HG03460 (cell line): ENCODE data around the gene PIK3R1.
"Not testable (repeated sequence)": the region's sequence is repeated elsewhere in the genome, so short reads cannot be mapped to it uniquely, and the experiment has no call there.

ENCODE experiments used
- ATAC-seq: cut with Tn5 transposase; IDR thresholded peaks from one replicate; pipeline ENCODE4 v1.9.1; 2021; ENCODE audit not compliant: unreplicated experiment

Gene PIK3R1

DNA sequence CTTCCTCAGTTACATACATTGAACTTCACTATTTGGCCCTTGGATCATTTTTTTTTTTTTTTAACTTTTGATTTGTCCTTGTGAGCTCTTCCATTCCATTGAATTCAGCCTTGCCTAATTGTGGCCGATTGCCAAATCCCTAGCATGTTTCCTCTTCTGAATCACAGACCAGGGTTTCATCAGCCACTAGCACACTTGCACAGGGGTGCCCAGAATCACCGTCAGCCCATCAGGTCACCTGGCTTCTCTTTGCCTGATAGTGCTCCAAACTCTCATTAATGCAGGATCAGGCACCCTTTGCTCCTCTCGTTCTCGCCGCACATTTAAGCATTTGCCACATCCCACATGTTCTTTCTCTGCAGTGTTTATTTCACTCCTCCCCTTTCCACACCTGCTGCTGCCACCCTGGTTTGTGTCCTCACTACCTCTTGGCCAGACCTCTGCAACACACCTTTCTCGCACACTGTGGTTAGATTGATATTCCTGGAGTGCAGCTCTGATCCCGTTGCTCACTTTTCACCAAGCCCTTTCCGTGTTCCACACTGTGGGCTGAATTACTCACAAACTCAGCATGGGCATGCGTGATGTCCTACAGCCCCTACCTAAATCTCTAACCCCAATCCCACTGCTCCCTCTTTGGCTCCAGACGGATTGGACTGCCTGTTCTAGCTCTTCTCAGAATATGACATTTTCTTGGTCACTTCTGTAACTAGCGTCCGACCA lies 9.8 kb downstream of the PIK3R1 start:
- no peak for ATAC-seq

DNA sequence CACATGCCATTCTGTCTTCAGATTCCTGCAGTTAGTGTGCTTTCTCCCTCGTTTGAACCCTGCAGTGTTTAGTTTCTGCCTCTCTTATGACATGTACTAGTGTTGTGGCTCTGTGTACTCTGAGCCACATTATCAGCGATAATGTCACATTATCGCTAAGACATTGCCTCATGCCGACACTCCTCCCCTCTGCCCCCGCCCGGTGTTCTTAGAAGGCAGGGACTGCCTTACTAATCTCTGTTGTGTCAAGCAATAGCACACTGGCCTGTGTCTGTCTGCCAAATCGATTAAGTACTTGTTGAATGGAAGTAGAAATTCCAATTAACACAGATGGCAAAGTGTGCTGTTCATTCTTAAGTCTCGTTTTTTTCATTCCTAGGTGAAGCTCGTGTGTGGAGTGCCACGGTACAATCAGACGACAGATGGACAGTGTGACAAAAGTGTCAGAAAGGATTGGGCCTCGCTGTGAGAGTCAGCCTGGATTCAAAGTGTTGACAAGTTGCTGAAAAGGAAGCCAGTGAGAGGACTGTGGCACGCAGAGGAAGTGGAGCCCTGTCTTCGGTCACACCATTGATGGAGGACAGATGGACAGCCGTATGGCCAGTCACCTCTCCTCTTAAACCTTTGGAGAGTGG lies 10.5 kb downstream of the PIK3R1 start:
- ATAC-seq = no peak

DNA sequence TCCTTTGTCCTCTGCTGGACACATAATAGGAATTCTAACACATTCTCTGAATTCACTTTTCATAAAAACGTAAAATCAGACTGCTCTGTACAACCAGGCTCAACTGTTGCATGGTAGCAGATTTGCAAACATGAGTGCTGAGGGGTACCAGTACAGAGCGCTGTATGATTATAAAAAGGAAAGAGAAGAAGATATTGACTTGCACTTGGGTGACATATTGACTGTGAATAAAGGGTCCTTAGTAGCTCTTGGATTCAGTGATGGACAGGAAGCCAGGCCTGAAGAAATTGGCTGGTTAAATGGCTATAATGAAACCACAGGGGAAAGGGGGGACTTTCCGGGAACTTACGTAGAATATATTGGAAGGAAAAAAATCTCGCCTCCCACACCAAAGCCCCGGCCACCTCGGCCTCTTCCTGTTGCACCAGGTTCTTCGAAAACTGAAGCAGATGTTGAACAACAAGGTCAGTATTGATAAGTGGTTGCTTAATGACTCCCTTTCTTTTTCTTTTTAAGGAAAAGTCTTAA lies 11.1 kb downstream of the PIK3R1 start:
- no peak for ATAC-seq

DNA sequence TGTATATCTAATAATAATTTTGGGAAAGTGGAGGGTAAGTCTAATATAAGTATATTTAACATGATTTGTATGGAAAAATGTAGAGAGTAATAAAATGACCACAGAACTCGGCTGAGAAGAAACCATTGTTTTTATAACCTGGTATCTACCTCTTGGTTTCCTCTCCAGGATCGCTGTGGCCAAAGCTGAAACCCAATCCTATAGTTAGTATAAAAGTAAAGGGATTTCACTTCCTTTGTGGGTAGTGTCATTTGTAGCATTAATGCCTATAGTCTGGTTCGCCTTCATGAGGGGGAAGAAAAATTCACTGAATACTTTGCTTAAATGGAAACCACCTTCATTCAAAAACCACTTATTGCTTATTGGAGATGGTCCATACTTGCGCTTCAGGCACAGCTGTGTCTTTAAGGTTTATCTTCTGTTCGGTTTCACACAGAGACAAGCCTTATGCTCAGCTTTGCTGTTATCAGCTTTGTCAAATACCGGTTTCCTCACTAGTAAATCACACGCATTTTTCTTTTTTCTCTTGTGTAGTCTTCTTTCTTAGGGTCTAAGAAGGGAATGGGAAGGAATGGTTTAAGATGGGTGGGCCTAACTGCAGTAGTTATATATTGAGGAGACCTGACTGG lies 12.1 kb downstream of the PIK3R1 start:
- no peak for ATAC-seq

DNA sequence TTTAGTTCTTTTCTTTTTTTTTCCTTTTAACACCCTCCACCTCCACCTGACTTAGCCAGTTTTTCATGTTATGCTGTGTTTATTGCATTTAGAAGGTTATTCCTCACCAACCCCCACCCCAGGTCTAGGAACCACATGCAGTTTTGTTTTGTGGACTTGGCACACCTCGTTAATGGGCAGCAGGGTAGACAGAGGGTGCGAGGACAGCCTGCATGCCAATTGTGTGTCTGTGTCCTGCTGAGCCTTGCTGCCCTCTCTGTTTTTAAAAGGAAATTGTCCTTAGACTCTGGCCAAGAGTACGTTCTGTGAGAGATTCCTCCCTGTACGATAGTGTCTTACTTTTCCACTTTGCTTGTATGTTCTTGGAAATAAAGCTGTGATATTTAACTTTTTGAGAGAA lies 13.9 kb downstream of the PIK3R1 start:
- no peak for ATAC-seq

DNA sequence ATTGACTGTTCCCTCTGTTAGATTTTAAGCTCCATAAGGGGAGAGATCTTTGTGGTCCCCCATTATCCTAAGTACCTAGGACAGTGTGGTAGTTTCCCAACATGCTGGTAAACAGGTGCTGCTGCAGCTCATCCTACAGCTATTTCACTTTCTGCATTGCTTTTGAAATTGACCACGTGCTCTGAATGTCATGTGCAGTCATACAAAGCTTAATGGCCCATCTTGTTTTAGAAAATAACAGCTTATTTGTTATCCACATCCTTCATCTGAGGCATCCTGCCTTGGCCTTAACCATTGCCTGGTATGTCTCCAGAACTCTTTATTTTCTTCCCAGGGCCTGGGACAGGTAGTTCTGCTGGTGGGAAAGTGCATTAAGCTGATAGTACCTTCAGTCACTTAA lies 14.7 kb downstream of the PIK3R1 start:
- ATAC-seq = no peak

DNA sequence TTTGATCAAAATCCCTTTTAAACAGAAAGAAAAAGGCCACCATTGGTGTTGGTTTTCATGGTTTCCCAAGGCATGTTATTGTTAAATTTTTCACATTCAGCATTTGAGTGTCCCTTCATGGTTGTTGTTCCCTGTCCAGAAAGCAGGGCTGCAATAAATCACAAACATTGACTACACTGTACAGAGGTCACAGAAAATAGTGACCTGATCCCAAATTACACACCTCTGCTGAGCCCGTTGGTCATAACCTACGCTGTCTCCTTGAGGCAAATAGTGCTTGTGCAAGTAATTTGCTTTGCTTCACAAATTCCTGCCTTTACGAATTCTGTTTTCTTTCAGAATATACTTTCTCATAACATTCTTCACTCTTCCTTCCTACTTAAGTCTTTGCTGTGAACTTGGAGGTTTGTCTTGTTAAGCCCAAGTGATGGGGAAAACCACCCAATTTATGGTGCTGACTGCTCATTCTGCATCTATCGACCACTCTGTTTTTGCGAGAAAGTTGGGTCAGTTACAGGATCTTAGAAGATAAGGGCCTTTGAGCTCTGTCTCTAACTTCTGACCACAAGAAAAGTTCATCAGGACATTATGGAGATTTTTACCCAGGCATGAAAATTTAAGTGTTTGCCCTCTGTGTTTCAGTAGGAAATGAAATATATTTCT lies 16.0 kb downstream of the PIK3R1 start:
- no peak for ATAC-seq

DNA sequence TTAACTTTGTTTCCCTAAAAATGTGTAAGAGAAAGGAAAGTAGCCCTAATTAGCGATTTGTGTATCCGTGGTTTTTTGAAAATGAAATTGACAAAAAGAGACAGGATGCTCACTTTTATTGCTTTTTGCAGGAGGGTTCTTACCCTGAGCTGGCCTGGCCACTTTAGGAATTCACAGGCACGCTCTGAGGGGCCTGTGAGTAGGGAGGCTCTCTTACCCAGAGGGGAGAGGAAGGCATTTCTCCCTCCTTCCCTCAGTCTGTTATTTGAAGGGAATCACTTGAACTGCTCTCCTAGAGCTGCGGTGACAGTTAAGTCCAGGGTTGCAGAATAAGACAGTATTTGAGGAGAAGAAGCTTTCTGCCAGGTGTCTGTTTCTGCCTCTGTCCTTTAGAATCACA lies 16.7 kb downstream of the PIK3R1 start:
- no peak for ATAC-seq

DNA sequence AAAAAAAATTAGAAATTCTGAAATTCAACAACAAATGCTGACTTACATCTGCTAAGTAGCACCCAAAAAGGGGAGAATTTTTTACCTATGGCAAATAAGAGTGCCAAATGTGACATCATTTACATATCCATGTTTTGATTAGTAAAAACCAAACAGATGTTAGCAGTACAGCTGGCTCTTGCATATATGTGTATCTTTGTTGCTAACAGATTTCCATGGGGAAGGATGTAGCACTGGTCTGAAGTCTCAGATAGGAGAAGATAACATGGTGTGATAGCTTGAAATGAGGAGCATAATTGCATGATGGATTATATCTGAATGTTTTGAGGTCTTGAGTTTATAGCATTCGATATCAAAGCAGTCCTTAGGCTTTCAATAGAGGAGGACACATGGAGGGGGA lies 17.5 kb downstream of the PIK3R1 start:
- no peak for ATAC-seq

DNA sequence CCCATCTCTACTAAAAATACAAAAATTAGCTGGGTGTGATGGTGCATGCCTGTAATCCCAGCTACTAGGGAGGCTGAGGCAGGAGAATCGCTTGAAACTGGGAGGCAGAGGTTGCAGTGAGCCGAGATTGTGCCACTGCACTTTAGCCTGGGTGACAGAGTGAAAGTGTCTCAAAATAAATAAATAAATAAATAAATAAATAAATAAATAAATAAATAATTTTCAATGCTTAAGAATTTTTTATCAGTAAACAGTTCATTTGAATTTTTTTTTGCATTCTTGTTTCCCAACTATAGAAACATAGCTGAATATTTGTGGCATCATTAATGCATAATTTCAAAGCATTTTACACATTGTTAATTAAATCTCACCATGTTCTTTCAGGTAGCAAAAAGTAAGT lies 19.7 kb downstream of the PIK3R1 start:
- not testable (repeated sequence) for ATAC-seq

DNA sequence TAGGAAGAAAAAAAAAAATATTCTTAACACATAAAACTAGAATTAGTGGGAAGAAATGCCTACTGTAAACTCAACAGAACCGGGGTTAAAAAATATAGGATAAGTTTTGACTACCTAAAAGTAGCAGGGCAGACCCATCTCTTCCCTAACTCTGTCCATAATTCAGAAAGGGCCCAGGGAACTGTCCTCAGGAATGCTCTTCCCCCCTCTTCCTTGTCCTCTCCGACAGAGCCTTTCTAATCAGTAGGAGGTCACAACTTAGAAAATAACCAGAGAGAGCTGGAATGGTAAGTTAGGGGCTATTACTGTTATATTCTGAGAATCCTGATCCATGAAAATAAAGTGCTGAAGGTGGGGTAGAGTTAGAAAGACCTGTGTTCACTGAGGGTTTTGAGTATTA lies 22.2 kb downstream of the PIK3R1 start:
- ATAC-seq = no peak

DNA sequence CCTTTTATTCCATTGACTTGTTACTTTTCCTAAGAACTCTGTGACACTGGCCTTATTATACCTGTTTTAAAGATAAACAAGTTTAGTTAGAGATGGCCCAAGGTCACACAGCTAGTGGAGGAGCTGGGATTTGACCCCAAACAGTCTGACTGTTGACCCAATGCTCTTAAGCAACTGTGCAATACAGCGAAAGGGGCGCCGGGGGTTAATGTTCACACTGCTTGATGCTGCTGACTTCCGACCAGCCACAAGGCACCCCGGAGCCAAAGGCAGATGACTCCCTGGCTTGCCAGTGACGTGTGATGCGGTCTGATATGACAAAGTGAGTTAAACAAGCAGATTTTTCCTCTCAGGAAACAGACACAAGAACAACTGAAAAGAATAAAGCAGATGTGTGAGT lies 23.9 kb downstream of the PIK3R1 start:
- peak; percentile 94 for ATAC-seq

DNA sequence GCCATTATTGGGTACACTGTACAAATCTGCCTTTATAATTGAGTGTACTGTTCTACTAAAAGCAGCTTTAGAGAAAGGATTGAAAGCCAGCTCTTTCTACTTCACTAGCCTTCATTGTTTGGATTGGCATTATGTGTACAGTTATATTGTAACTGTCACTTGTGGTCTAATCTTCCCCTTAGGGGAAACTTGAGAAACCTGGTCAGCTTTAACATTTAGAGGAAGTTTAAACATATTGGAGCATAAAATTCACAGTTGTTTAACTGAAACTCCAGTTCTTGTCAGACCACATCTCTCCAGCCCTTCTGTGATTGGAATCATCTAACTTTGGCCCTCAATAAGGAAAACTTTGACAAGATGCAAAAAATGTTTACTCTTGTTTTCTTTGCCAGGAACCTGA lies 24.6 kb downstream of the PIK3R1 start:
- ATAC-seq = peak; percentile 64

DNA sequence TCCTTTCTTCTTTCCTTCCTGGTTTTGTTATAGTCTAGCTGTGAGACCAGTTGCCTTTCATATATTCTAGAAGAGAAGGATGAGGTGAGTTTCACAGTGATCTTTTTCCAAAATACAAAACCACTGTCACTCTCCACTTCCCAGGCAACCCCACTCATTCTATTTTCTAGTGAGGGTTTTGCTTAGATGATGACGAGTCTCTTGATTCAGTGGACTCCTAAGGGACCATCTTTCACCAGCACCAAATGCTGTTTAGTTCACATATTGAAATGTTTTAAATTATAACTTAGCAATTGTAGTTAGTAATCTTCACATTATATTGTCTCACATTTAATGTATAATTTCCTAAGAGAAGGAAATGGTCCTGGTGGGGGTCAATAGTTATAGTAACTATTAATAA lies 25.2 kb downstream of the PIK3R1 start:
- ATAC-seq = no peak

DNA sequence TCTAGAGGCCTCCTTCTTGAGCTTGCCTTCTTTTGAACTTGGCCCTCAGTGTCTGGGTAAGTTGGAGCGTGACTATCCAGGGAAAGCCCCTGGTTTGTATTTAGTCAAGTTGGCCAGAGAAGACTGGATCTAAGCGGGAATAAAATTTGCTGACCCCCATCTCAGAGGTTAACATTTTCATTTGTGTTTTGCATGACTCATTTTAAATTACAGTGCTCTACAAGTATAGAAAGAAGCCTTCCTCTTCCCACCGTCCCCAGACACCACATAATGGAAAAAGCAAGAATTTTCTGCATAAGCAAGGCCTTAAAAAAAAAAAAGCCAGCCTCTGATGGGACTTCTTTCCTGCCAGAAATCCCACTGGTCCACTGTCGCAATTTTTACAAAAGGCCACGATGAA lies 27.2 kb downstream of the PIK3R1 start:
- no peak for ATAC-seq

DNA sequence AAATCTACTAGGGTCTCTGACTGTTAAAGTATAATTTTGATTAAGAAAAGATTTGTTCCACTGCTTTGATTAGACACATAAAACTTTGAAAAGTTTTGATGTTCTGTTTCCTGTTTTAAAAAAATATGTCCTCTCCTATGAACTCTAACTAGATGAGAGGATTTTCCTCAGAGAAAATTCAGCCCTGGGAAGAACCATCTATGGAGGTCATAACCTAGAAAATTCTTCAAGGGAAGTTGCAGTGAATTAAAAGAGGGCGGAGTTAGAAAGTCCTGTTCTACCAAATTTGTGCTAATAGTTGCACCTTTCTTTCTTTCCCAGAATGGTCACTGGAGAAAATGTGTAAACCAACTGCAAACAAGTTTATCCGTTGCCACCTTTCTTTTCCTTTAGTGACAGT lies 27.7 kb downstream of the PIK3R1 start:
- no peak for ATAC-seq

DNA sequence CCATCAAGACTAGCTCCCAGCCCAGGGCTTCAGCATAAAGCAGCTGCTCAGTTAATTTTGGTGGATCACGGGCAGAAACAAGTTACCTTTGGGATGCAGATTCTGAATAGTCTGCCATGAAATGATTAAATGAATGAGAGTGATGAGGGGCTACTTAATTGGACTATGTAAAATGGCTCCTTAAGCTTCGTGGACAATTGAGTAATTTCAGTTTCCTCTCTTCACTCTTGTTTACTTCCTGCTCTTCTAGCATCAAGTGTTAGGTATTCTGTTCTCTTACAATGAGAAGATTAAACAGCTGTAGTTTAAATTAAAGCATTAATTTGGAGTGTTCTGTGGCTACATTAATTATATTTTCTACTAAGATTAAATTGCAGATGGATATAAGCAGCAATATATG lies 28.1 kb downstream of the PIK3R1 start:
- no peak for ATAC-seq

DNA sequence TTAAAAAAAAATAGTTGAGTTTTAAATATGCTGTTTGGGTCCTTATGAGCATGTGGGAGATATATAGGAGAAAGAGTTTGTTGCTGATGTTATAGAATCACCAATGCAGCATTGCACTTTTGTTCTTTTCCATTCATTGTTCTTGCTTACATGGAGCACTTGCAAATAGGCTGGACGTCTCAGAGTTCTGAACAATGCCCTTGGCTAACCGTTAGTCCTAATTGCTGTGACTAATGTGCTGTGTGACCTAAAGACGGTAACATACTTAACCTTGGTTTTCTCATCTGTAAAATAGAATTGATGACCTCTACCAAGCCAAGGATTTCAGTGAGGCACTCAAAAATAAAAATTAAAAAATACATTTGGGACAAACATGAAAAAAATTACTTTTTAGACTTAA lies 29.8 kb downstream of the PIK3R1 start:
- ATAC-seq = no peak

DNA sequence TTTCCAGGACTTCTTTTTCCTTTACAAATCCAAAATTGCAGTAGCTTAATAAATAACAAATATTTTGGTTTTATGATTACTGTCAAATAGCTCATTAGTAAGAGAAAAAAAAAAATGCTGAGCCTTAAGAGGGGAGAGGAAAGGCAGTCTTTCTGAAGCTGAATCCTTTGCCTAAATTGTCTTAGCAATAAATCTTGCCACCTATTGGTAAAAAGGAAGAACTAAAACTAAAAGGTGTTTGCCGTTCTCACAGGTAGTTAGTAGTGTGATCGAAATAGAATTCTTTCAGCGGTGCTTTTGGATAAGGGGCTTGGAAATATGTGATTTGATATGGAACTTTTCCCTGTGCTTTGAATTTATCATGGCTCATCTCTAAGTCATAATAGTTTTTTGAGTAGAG lies 31.2 kb downstream of the PIK3R1 start:
- no peak for ATAC-seq

DNA sequence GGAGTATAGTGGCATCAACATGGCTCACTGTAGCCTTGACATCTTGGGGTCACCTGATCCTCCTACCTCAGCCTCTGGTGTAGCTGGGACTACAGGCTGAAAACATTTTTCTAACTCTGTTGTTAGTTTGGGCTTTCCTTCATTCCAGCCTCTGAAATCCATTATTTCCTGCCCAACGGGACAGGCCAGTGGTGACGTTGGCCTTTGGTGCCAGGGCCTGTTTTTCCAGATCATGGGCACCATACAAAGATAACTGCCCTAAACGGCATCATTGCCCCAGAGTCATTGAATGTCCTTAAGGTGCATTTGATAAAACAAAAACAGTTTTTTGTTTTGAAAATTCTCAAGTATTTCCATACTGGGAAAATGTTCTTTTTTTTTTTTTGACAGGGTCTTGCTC lies 32.1 kb downstream of the PIK3R1 start:
- no peak for ATAC-seq

DNA sequence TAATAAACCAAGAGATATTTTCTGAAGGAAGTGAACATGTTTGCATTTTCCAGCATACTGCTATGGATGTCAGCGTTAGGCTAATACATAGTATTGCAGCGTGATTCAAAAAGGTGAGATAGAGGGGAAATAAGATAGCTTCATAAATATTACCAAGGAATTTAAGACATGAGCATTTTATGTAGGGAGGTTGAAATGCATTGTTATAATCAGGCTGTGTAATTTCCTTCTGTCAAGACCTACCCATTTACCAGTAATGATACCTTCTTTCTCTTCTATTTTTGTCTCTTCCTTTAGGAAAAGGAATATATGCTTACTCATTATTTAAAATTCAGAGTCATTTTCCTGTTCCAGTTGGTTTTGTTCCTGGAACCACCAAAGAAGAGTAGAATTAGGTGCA lies 33.3 kb downstream of the PIK3R1 start:
- ATAC-seq = no peak

DNA sequence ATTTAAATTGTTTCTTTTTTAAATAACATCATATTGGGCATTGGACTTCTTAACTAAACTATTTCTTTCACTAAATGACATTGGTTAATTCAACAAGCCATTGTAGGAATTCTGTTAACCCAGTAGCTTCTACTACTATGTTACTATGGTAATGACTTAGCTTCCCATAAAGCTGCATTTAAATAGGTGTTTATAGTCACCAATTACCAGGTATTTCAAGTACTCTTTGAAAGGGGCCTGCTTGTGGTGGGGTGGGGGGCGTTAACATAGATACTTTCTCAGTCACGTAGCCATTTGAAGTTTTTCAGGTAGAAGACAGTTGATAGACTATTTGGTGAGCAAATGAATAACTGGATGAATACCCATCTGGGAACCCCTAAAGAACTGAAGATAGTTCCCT lies 34.0 kb downstream of the PIK3R1 start:
- ATAC-seq = no peak
